GM12878 (cell line): ENCODE data around the gene AGBL4. TPM values are rescaled to one million over a fixed set of nuclear protein-coding genes. Genes with fewer than 3 reads are reported as not detected.

Experiments used
- ATAC-seq: fragments of 200-7000 bp; cut with Tn5 transposase; 3 replicates; pipeline ENCODE4 v1.9.1; 2020; ENCODE audit warnings: mild to moderate bottlenecking, moderate library complexity
- BruUV-seq: library from RNA; stranded (reverse); fragments of 400-500 nt; replicated peaks from 2 replicates; lab custom pipeline; 2021; lab: Mats Ljungman, UMichigan
- CTCF ChIA-PET: fragments of 300-600 bp; sonication (Branson Sonifier 250); formaldehyde crosslinking; extraction: SDS; loops from one replicate; lab custom pipeline; 2021; ENCODE audit warnings: inconsistent platforms; lab: Yijun Ruan, JAX
- POLR2A ChIA-PET: fragments of 350-600 bp; formaldehyde crosslinking; extraction: SDS; loops from one replicate; lab custom pipeline; 2021; ENCODE audit warnings: inconsistent platforms; lab: Charles Lee
- RAD21 ChIA-PET: fragments of 300-600 bp; sonication (Branson Sonifier 250); formaldehyde crosslinking; loops from one replicate; lab custom pipeline; 2023; ENCODE audit warnings: antibody characterized with exemption; ENCODE audit not compliant: unreplicated experiment; lab: Charles Lee
- SMC1A ChIA-PET: fragments of 300-600 bp; sonication (Branson Sonifier 250); formaldehyde crosslinking; loops from one replicate; lab custom pipeline; 2023; ENCODE audit not compliant: unreplicated experiment, uncharacterized antibody; lab: Charles Lee
- DNase-seq: peaks from one replicate; pipeline ENCODE4 v3.0.0-alpha.2; 2011; ENCODE audit warnings: low read depth, low spot score
- FAIRE-seq: peaks from 3 replicates; lab custom pipeline; 2011; peaks lifted over from hg19 to GRCh38; lab: Jason Lieb, UNC
- H2AFZ ChIP-seq: 2 replicates; pipeline ENCODE4 v1.6.0; 2011; ENCODE audit warnings: low read depth, low read length, control low read depth; ENCODE audit not compliant: control insufficient read depth
- H3K27ac ChIP-seq: 2 replicates; pipeline ENCODE4 v1.5.1; 2011; ENCODE audit warnings: control low read depth; ENCODE audit not compliant: control insufficient read depth, insufficient read depth
- H3K27me3 ChIP-seq, 2 experiments: replicated peaks in 1 of 2; 2 replicates each; pipeline versions ENCODE4 v1.6.0 to v1.6.1; 2011; ENCODE audit warnings: low read length in 1 of 2; ENCODE audit not compliant: control insufficient read depth in 2 of 2, insufficient read depth in 2 of 2
- H3K36me3 ChIP-seq, 2 experiments: 2 replicates each; pipeline ENCODE4 v1.5.1; 2011; ENCODE audit warnings: low read length in 1 of 2; ENCODE audit not compliant: control insufficient read depth in 2 of 2, insufficient read depth in 2 of 2
- H3K4me1 ChIP-seq: 2 replicates; pipeline ENCODE4 v1.6.1; 2011; ENCODE audit warnings: mild to moderate bottlenecking, low read length, moderate library complexity, mixed read lengths; ENCODE audit not compliant: control insufficient read depth, insufficient read depth
- H3K4me2 ChIP-seq: 2 replicates; pipeline ENCODE4 v1.6.0; 2011; ENCODE audit warnings: control low read depth; ENCODE audit not compliant: control insufficient read depth, insufficient read depth
- H3K4me3 ChIP-seq: fragments of 200-600 bp; sonication (generic); 2 replicates; pipeline ENCODE4 v1.5.1; 2016
- H3K79me2 ChIP-seq: 2 replicates; pipeline ENCODE4 v1.6.0; 2011; ENCODE audit warnings: low read length; ENCODE audit not compliant: control insufficient read depth, insufficient read depth
- H3K9ac ChIP-seq: 2 replicates; pipeline ENCODE4 v1.8.0; 2011; ENCODE audit warnings: low read length, control low read depth, mixed read lengths; ENCODE audit not compliant: control insufficient read depth, insufficient read depth
- H3K9me3 ChIP-seq: replicated peaks from 3 replicates; pipeline ENCODE4 v1.5.1; 2011; ENCODE audit warnings: mild to moderate bottlenecking, low read length; ENCODE audit not compliant: control insufficient read depth, insufficient read depth
- H4K20me1 ChIP-seq: 2 replicates; pipeline ENCODE4 v1.6.0; 2011; ENCODE audit not compliant: control insufficient read depth, insufficient read depth
- CEBPB ChIP-seq, 2 experiments: fragments of 150-350 bp in 1 of 2; IDR thresholded peaks; 2 replicates each; pipeline ENCODE4 v1.6.1; 2012 to 2014; ENCODE audit warnings: low read depth in 2 of 2, low read length in 2 of 2, borderline replicate concordance in 1 of 2, inconsistent platforms in 1 of 2
- CREM ChIP-seq: IDR thresholded peaks from 2 replicates; pipeline ENCODE4 v1.6.1; 2014; ENCODE audit warnings: antibody characterized with exemption, low read depth
- MYB ChIP-seq: fragments of 150-350 bp; IDR thresholded peaks from 2 replicates; pipeline ENCODE4 v1.6.1; 2014; ENCODE audit warnings: mild to moderate bottlenecking, low read depth, low read length, borderline replicate concordance
- NFYA ChIP-seq: IDR thresholded peaks from 2 replicates; pipeline ENCODE4 v1.6.1; 2011; ENCODE audit warnings: low read depth, mild to moderate bottlenecking, low read length, improper control_type of control experiment, borderline replicate concordance
- NR2C1 ChIP-seq: fragments of 450-650 bp; IDR thresholded peaks from 2 replicates; pipeline ENCODE4 v1.6.1; 2017; ENCODE audit warnings: antibody characterized with exemption, mild to moderate bottlenecking, moderate library complexity
- RFX5 ChIP-seq: IDR thresholded peaks from 2 replicates; pipeline ENCODE4 v1.6.1; 2011; ENCODE audit warnings: low read depth, low read length, improper control_type of control experiment
- WGBS: methylation state at CpG from one replicate; pipeline ENCODE4 v1.1.6; 2016; ENCODE audit warnings: low lambda C conversion rate; ENCODE audit not compliant: insufficient replicate concordance, insufficient coverage; ENCODE audit errors: missing lambda C conversion rate; 5-methylcytosine and 5-hydroxymethylcytosine counted together
- in situ Hi-C: fragments of 300-500 bp; cut with MboI; formaldehyde crosslinking; loops from 9 replicates; pipeline ENCODE4 v1.14.3; 2018; ENCODE audit warnings: mixed read lengths
- intact Hi-C: fragments of 100-400 bp; cut with micrococcal nuclease; formaldehyde crosslinking; loops from one replicate; pipeline ENCODE4 v1.14.2; 2022; ENCODE audit not compliant: unreplicated experiment
- polyA plus RNA-seq, 11 experiments: library from polyadenylated mRNA; depleted of rRNA in 4 of 11; unstranded in 6 of 11; stranded (reverse) in 5 of 11; fragments of >200 nt; fragmentation: Nextera tagmentation in 4 of 11; fragmentation: Illumina TruSeq in 1 of 11; extraction: Ambion mirVana in 4 of 11; extraction: Trizol in 1 of 11; gene quantifications; 1 replicate in 1 of 11; 2 replicates in 10 of 11; pipeline versions ENCODE4 v1.2.1 to v1.2.3, GENCODE V29; 2011 to 2016; ENCODE audit warnings: inconsistent platforms in 2 of 11, missing spikeins in 2 of 11, low read depth in 1 of 11
- total RNA-seq, 4 experiments: library from RNA; depleted of rRNA in 3 of 4; stranded (reverse); fragments of >200 nt in 3 of 4; fragmentation: Illumina TruSeq in 1 of 4; extraction: Trizol in 1 of 4; gene quantifications; 2 replicates each; pipeline versions ENCODE4 v1.2.1 to v1.2.3, GENCODE V29; 2013 to 2021
- TF ChIP-seq, protein P1 (sequence below): fragments of 450-650 bp; IDR thresholded peaks from 2 replicates; pipeline ENCODE4 v1.6.1; 2016; ENCODE audit warnings: mild to moderate bottlenecking

The AGBL4 gene
- total and polyA plus RNA-seq, 10 of the 15 experiments (the other 5 are each of a cell fraction or from before 2014, with no cell fraction given) = 0.31 TPM; not detected in 9

DNA sequence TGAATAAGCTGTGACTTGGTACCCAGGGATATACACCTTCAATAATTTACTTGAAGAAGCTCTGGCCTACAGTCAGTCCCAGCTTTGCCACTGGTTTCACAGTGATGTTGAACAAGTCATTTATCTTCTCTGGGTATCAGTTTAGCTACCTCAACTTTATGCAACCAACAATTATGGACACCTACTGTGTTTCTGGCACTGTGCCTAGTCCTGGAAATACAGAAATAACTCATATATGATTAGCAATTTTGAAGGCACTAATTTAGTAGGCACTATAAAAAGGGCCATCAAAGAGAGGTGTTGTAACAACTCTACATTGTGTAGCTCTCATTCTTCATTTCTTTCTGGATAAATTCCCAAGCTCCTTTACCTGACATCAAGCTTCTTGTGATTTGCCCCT, 1463.2 kb downstream of the AGBL4 start (continued):
- TF ChIP-seq NFYA (no peak), CEBPB (IDR thresholded peaks at IDR 0.05; ENCODE audit: borderline replicate concordance in 1 of 2, low read depth in 2 of 2, low read length in 2 of 2) (no peak)
- TF ChIP-seq, all 136 proteins: peak for 0

DNA sequence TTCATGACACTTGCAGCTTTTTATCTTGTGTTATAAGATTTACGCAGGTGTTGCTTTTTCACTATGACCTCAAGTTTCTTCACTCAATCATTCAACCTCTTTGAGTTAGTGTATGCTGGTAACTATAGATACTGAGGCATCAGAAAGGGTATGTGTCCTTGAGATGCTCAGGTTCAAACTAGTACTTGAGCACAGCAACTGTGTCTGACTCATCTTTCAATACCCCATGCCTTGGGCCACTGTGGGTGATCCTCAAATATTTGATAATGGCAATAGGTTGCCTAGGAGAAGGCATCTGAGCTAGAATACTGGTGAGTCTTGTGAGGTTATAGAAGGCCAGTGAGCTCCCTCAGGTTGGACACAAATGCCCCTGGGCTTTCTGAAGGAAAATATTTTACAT, 1463.6 kb downstream of the AGBL4 start:
- no peak overlapping the region for H3K4me2 ChIP-seq
- ChIA-PET CTCF (no interaction called here), SMC1A (interaction anchor here (0.9 kb wide), 1 partner anchor 30 kb away, joined by 3 read pairs; no protein-coding TSS in a partner anchor), RAD21 (no interaction called here), POLR2A (no interaction called here)
- H3K27ac ChIP-seq = no peak overlapping the region
- no peaks in the 10 kb centered on the region for H3K9me3 ChIP-seq
- no peaks in the 10 kb centered on the region for H3K27me3 ChIP-seq
- TF ChIP-seq NR2C1 (no peak), RFX5 (no peak), MYB (no peak), NFYA (no peak), CREM (no peak)
- TF ChIP-seq, protein P1, sequence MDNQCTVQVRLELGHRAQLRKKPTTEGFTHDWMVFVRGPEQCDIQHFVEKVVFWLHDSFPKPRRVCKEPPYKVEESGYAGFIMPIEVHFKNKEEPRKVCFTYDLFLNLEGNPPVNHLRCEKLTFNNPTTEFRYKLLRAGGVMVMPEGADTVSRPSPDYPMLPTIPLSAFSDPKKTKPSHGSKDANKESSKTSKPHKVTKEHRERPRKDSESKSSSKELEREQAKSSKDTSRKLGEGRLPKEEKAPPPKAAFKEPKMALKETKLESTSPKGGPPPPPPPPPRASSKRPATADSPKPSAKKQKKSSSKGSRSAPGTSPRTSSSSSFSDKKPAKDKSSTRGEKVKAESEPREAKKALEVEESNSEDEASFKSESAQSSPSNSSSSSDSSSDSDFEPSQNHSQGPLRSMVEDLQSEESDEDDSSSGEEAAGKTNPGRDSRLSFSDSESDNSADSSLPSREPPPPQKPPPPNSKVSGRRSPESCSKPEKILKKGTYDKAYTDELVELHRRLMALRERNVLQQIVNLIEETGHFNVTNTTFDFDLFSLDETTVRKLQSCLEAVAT = no peak
- no peaks in the 10 kb centered on the region for H4K20me1 ChIP-seq
- whole genome bisulfite sequencing = 86% methylated on average over 1 of the region's 1 CpG
- no peak for DNase-seq
- in situ Hi-C loops = no loop called here
- H3K4me1 ChIP-seq = no peaks in the 10 kb centered on the region
- H3K79me2 ChIP-seq = no peaks in the 10 kb centered on the region
- intact Hi-C loops = no loop called here
- BruUV-seq = no TSS peak
- no peaks in the 10 kb centered on the region for H3K36me3 ChIP-seq
- no peak overlapping the region for H3K9ac ChIP-seq
- no peak overlapping the region for H3K4me3 ChIP-seq
- FAIRE-seq = no peak
- ATAC-seq = no peak
- H2AFZ ChIP-seq = no peak overlapping the region
